B cell (primary cell): Measurements from ENCODE around the gene SMOC1. TPM values are rescaled to one million over a fixed set of nuclear protein-coding genes. Genes with fewer than 3 reads are reported as not detected.

Experiments
- ATAC-seq: fragments of 200-7000 bp; cut with Tn5 transposase; one replicate; pipeline ENCODE4 v1.10.0; 2021; ENCODE audit warnings: low read depth, mild to moderate bottlenecking, moderate number of reproducible peaks, moderate library complexity
- CTCF ChIA-PET: fragments of 350-600 bp; sonication (Branson Sonifier 250); formaldehyde crosslinking; loops from one replicate; lab custom pipeline; 2021; ENCODE audit warnings: antibody characterized with exemption, inconsistent platforms; lab: Charles Lee
- POLR2A ChIA-PET: fragments of 350-600 bp; sonication (Branson Sonifier 250); formaldehyde crosslinking; loops from one replicate; lab custom pipeline; 2021; ENCODE audit warnings: antibody characterized with exemption; lab: Charles Lee
- DNase-seq: peaks from one replicate; pipeline ENCODE4 v3.0.0; 2013
- H2AFZ ChIP-seq: 2 replicates; pipeline ENCODE4 v1.6.1; 2012; ENCODE audit warnings: mild to moderate bottlenecking, low read depth, low read length; ENCODE audit not compliant: insufficient read depth, poor library complexity, severe bottlenecking
- H3K27ac ChIP-seq, 2 donors: 1 replicate in 1 of 2; 2 replicates in 1 of 2; pipeline ENCODE4 v1.5.1; 2012 to 2013; ENCODE audit warnings: low read length in 2 of 2, mild to moderate bottlenecking in 2 of 2, moderate library complexity in 1 of 2
- H3K27me3 ChIP-seq, 4 experiments: fragments of 200-600 bp in 1 of 4; sonication (generic) in 1 of 4; replicated peaks in 1 of 4; 1 replicate in 2 of 4; 2 replicates in 2 of 4; pipeline versions ENCODE4 v1.6.1 to v1.7.0; 2013 to 2016; ENCODE audit warnings: low read length in 3 of 4, mild to moderate bottlenecking in 2 of 4, mixed read lengths in 1 of 4, moderate library complexity in 1 of 4; ENCODE audit not compliant: insufficient read depth in 4 of 4, control insufficient read depth in 3 of 4; ENCODE audit errors: control extremely low read depth in 1 of 4
- H3K36me3 ChIP-seq, 2 experiments: replicated peaks in 1 of 2; 1 replicate in 1 of 2; 2 replicates in 1 of 2; pipeline versions ENCODE4 v1.6.1 to v1.7.1; 2013; ENCODE audit warnings: low read length in 1 of 2; ENCODE audit not compliant: insufficient read depth in 2 of 2, control insufficient read depth in 1 of 2; ENCODE audit errors: control extremely low read depth in 1 of 2, extremely low read depth in 1 of 2
- H3K4me1 ChIP-seq, 2 donors: fragments of 200-600 bp in 1 of 2; sonication (generic) in 1 of 2; 1 replicate in 1 of 2; 2 replicates in 1 of 2; pipeline versions ENCODE4 v1.5.1 to v1.6.1; 2013 to 2017; ENCODE audit warnings: low read length in 2 of 2; ENCODE audit not compliant: control insufficient read depth in 2 of 2, insufficient read depth in 2 of 2
- H3K4me2 ChIP-seq: replicated peaks from 2 replicates; pipeline ENCODE3; 2012; ENCODE audit warnings: mild to moderate bottlenecking, low read depth, low read length; ENCODE audit not compliant: poor library complexity, severe bottlenecking
- H3K4me3 ChIP-seq, 5 experiments: fragments of 200-600 bp in 1 of 5; sonication (generic) in 1 of 5; 1 replicate in 3 of 5; 2 replicates in 2 of 5; pipeline versions ENCODE4 v1.5.1 to v1.7.0; 2011 to 2016; ENCODE audit warnings: low read length in 4 of 5, mild to moderate bottlenecking in 4 of 5, low read depth in 2 of 5, control low read depth in 1 of 5, moderate library complexity in 1 of 5; ENCODE audit not compliant: insufficient read depth in 1 of 5; ENCODE audit errors: control extremely low read depth in 1 of 5, extremely low read depth in 1 of 5
- H3K79me2 ChIP-seq: fragments of 200-600 bp; sonication (generic); one replicate; pipeline ENCODE4 v1.6.0; 2016; ENCODE audit warnings: low read length; ENCODE audit not compliant: control insufficient read depth, insufficient read depth
- H3K9ac ChIP-seq: fragments of 200-600 bp; sonication (generic); 2 replicates; pipeline ENCODE4 v1.6.1; 2017; ENCODE audit warnings: mild to moderate bottlenecking, low read length, moderate library complexity
- H3K9me3 ChIP-seq, 3 donors: one replicate each; pipeline versions ENCODE4 v1.6.1 to v1.7.1; 2013; ENCODE audit warnings: low read length in 2 of 3; ENCODE audit not compliant: control insufficient read depth in 2 of 3, insufficient read depth in 1 of 3; ENCODE audit errors: control extremely low read depth in 1 of 3
- H4K20me1 ChIP-seq: 2 replicates; pipeline ENCODE4 v1.6.0; 2012; ENCODE audit warnings: mild to moderate bottlenecking, low read length; ENCODE audit not compliant: insufficient read depth, control insufficient read depth, poor library complexity, severe bottlenecking
- H3K27ac Mint-ChIP-seq: one replicate; pipeline ENCODE4 v1.8.0; 2021; ENCODE audit warnings: mixed read lengths
- H3K27me3 Mint-ChIP-seq: one replicate; pipeline ENCODE4 v1.8.0; 2021; ENCODE audit warnings: mixed read lengths
- H3K4me1 Mint-ChIP-seq: one replicate; pipeline ENCODE4 v1.8.0; 2021; ENCODE audit warnings: mixed read lengths
- H3K4me3 Mint-ChIP-seq: one replicate; pipeline ENCODE4 v1.8.0; 2021; ENCODE audit warnings: mixed read lengths
- H3K9me3 Mint-ChIP-seq: one replicate; pipeline ENCODE4 v1.8.0; 2022; ENCODE audit warnings: mixed read lengths; ENCODE audit not compliant: insufficient read depth
- CTCF ChIP-seq: fragments of 200-600 bp; IDR thresholded peaks from one replicate; pipeline ENCODE4 v1.8.0; 2022; ENCODE audit warnings: antibody characterized with exemption, mild to moderate bottlenecking
- EZH2 ChIP-seq: IDR thresholded peaks from 2 replicates; pipeline ENCODE4 v1.6.1; 2012; ENCODE audit warnings: borderline replicate concordance, low read depth, mild to moderate bottlenecking, moderate library complexity, low read length; ENCODE audit not compliant: insufficient read depth, poor library complexity, severe bottlenecking
- WGBS: methylation state at CpG from one replicate; pipeline ENCODE4 v1.1.5; 2013; ENCODE audit warnings: missing lambda C conversion rate; ENCODE audit not compliant: insufficient coverage; 5-methylcytosine and 5-hydroxymethylcytosine counted together
- intact Hi-C: fragments of 100-400 bp; cut with micrococcal nuclease; formaldehyde crosslinking; loops from one replicate; pipeline ENCODE4 v1.10.0; 2022
- polyA plus RNA-seq: library from polyadenylated mRNA; depleted of rRNA; stranded (reverse); fragments of >200 nt; gene quantifications from 2 replicates; pipeline ENCODE4 v1.2.3, GENCODE V29; 2012
- total RNA-seq, 2 donors: library from RNA; stranded (reverse); fragments of 120-200 nt in 1 of 2; gene quantifications; 1 replicate in 1 of 2; 2 replicates in 1 of 2; pipeline versions ENCODE4 v1.2.3 to v1.2.4, GENCODE V29; 2013 to 2022

SMOC1 gene
- total and polyA plus RNA-seq, 2 donors (not counting 1 experiment from before 2014, with no cell fraction given): 0.04 to 0.84 TPM

GRCh38 chr14:69852531-69853321, 26.5 kb upstream of the SMOC1 start:
- no peaks in the 10 kb centered on the region for H4K20me1 ChIP-seq
- H3K36me3 ChIP-seq: no peaks in the 10 kb centered on the region
- Mint-ChIP-seq H3K4me3 (no peak overlapping the region), H3K27me3 (peaks cover 14% of the 10 kb centered on the region), H3K9me3 (no peaks in the 10 kb centered on the region), H3K27ac (no peak overlapping the region), H3K4me1 (no peaks in the 10 kb centered on the region)
- POLR2A ChIA-PET: no interaction called here
- H3K4me3 ChIP-seq: no peak overlapping the region
- 100% methylated on average over 2 of the region's 7 CpGs for WGBS
- H3K4me2 ChIP-seq: no peak overlapping the region
- peaks cover 0 to 9% (median 0%) of the 10 kb centered on the region in 4 experiments for H3K27me3 ChIP-seq
- no peak for TF ChIP-seq EZH2
- TF ChIP-seq CTCF: no peak
- no peak overlapping the region for H2AFZ ChIP-seq
- no peaks in the 10 kb centered on the region for H3K9me3 ChIP-seq
- intact Hi-C loops: no loop called here
- H3K4me1 ChIP-seq: no peaks in the 10 kb centered on the region
- ATAC-seq (no peak), DNase-seq (no peak)
- CTCF ChIA-PET: no interaction called here
- H3K27ac ChIP-seq: no peak overlapping the region
- H3K79me2 ChIP-seq: no peaks in the 10 kb centered on the region
- no peak overlapping the region for H3K9ac ChIP-seq

DNA sequence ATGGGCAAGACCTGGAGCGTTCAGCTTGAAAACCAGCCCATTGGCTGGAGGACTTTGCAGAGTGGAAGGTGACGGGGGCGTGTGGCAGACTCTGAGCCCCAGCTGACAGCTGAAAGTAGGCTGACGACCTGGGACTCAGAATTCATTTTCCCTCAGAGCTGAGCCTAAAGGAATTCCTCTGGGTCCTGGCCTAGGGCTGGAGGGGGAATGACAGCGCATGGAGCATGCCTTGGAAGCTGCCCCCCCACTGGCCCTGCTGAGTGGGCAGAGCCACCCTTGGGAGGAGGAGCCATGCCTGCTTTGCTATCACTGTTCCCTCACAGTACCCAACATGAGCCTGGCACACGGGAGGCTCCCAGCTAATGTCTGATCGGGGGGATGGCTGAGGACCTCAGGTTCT, 25.4 kb upstream of the SMOC1 start:
- no peaks in the 10 kb centered on the region for H3K36me3 ChIP-seq
- H4K20me1 ChIP-seq: no peaks in the 10 kb centered on the region
- H3K4me1 ChIP-seq: no peaks in the 10 kb centered on the region
- H3K9me3 ChIP-seq: no peaks in the 10 kb centered on the region
- H3K4me3 ChIP-seq: no peak overlapping the region
- DNase-seq: no peak
- H3K27me3 ChIP-seq: peaks cover 0 to 6% (median 0%) of the 10 kb centered on the region in 4 experiments
- peaks cover 14% of the 10 kb centered on the region for H3K27me3 Mint-ChIP-seq
- no peak overlapping the region for H3K27ac ChIP-seq
- no peak for TF ChIP-seq CTCF
- H3K27ac Mint-ChIP-seq: no peak overlapping the region
- no peak overlapping the region for H3K9ac ChIP-seq
- H3K79me2 ChIP-seq: no peaks in the 10 kb centered on the region
- ATAC-seq: no peak
- no peak overlapping the region for H3K4me3 Mint-ChIP-seq
- H3K4me1 Mint-ChIP-seq: no peaks in the 10 kb centered on the region
- POLR2A ChIA-PET: no interaction called here
- H3K9me3 Mint-ChIP-seq: no peaks in the 10 kb centered on the region
- H3K4me2 ChIP-seq: no peak overlapping the region
- 76% methylated on average over 5 of the region's 7 CpGs for WGBS
- intact Hi-C loops: no loop called here
- no peak overlapping the region for H2AFZ ChIP-seq
- CTCF ChIA-PET: no interaction called here
